Lung (tissue), 12 donors: Measurements from ENCODE around the gene NAB2. TPM values are rescaled to one million over a fixed set of nuclear protein-coding genes. Genes with fewer than 3 reads are reported as not detected.

Experiments
- ATAC-seq: fragments of 200-7000 bp; cut with Tn5 transposase; one replicate; pipeline ENCODE4 v1.9.1; 2020; ENCODE audit warnings: moderate number of reproducible peaks; ENCODE audit not compliant: insufficient read depth, low FRiP score
- DNase-seq, 3 donors: peaks; one replicate each; pipeline ENCODE4 v3.0.0-alpha.2; 2013 to 2017
- H3K27ac ChIP-seq, 2 donors: one replicate each; pipeline ENCODE4 v1.5.1; 2013; ENCODE audit warnings: mild to moderate bottlenecking in 2 of 2, moderate library complexity in 2 of 2, control low read depth in 1 of 2, inconsistent platforms in 1 of 2, low read depth in 1 of 2, low read length in 1 of 2
- H3K27me3 ChIP-seq, 3 donors: one replicate each; pipeline ENCODE4 v1.5.1; 2013; ENCODE audit warnings: low read length in 2 of 3; ENCODE audit not compliant: control insufficient read depth in 3 of 3, insufficient read depth in 3 of 3
- H3K36me3 ChIP-seq, 4 donors: one replicate each; pipeline ENCODE4 v1.5.1; 2013; ENCODE audit warnings: low read length in 4 of 4, mild to moderate bottlenecking in 1 of 4, moderate library complexity in 1 of 4; ENCODE audit not compliant: control insufficient read depth in 4 of 4, insufficient read depth in 4 of 4
- H3K4me1 ChIP-seq, 5 donors: one replicate each; pipeline ENCODE4 v1.5.1; 2013; ENCODE audit warnings: low read length in 5 of 5, mild to moderate bottlenecking in 2 of 5, moderate library complexity in 1 of 5; ENCODE audit not compliant: control insufficient read depth in 5 of 5, insufficient read depth in 5 of 5
- H3K4me3 ChIP-seq: one replicate; pipeline ENCODE4 v1.5.1; 2013; ENCODE audit warnings: mild to moderate bottlenecking, control low read depth, moderate library complexity
- H3K9ac ChIP-seq, 2 donors: one replicate each; pipeline ENCODE4 v1.5.1; 2013; ENCODE audit warnings: low read length in 2 of 2, control low read depth in 1 of 2; ENCODE audit not compliant: insufficient read depth in 1 of 2
- H3K9me3 ChIP-seq, 4 donors: one replicate each; pipeline ENCODE4 v1.5.1; 2013; ENCODE audit warnings: low read length in 3 of 4, mild to moderate bottlenecking in 1 of 4, moderate library complexity in 1 of 4; ENCODE audit not compliant: control insufficient read depth in 4 of 4, insufficient read depth in 3 of 4
- CTCF ChIP-seq: IDR thresholded peaks from 2 replicates; pipeline ENCODE4 v1.5.1; 2012; ENCODE audit warnings: mild to moderate bottlenecking; ENCODE audit errors: control extremely low read depth, extremely low read depth
- WGBS, 2 donors: extraction: QIAGEN DNeasy Blood & Tissue Kit; methylation state at CpG; one replicate each; pipeline ENCODE4 v1.1.7; 2013; 5-methylcytosine and 5-hydroxymethylcytosine counted together
- polyA plus RNA-seq, 2 donors: library from polyadenylated mRNA; stranded (reverse); fragments of 200-250 nt; gene quantifications; one replicate each; pipeline ENCODE4 v1.2.1, GENCODE V29; 2013
- total RNA-seq, 2 donors: library from RNA; depleted of rRNA in 1 of 2; stranded (reverse); fragments of >200 nt in 1 of 2; gene quantifications; one replicate each; pipeline ENCODE4 v1.2.1, GENCODE V29; 2014 to 2021
- donor health status: control.
- donor health status: control.
- donor health status: Bipolar disorder and iron deficiency.
- donor health status: healthy.
- donor health status: DM: yes; HTN: yes; CAD: no.

The NAB2 gene
- total and polyA plus RNA-seq, 4 donors: 16.7 to 51.3 (median 38.9) TPM

- 37 to 65% methylated on average over 10 of the region's 10 CpGs for WGBS, 2 donors
These were observed 41.7 kb upstream of the NAB2 start for GRCh38 chr12:57046947-57047890.

GRCh38 chr12:57047981-57048380 lies 40.9 kb upstream of the NAB2 start:
- no peak overlapping the region for H3K27ac ChIP-seq
- no peaks in the 10 kb centered on the region for H3K27me3 ChIP-seq
- 97 to 100% methylated on average over 1 of the region's 1 CpG for WGBS, 2 donors
- H3K36me3 ChIP-seq: no peaks in the 10 kb centered on the region
- DNase-seq: no peak
- H3K9me3 ChIP-seq: no peaks in the 10 kb centered on the region
- no peaks in the 10 kb centered on the region for H3K4me1 ChIP-seq
- TF ChIP-seq CTCF: no peak
- no peak for ATAC-seq
- no peak overlapping the region for H3K4me3 ChIP-seq
- no peak overlapping the region for H3K9ac ChIP-seq

More at GRCh38 chr12:57046947-57047890, 41.7 kb upstream of the NAB2 start:
- Histone ChIP-seq H3K27ac (no peak overlapping the region), H3K36me3 (no peaks in the 10 kb centered on the region), H3K9ac (no peak overlapping the region), H3K9me3 (no peaks in the 10 kb centered on the region), H3K27me3 (no peaks in the 10 kb centered on the region), H3K4me3 (no peak overlapping the region), H3K4me1 (no peaks in the 10 kb centered on the region)
- no peak for TF ChIP-seq CTCF
- ATAC-seq (no peak), DNase-seq (no peak)

- DNase-seq: no peak
- no peaks in the 10 kb centered on the region for H3K36me3 ChIP-seq
- no peak overlapping the region for H3K9ac ChIP-seq
- WGBS, 2 donors: 74 to 75% methylated on average over 1 of the region's 1 CpG
- no peak overlapping the region for H3K4me3 ChIP-seq
- H3K9me3 ChIP-seq: no peaks in the 10 kb centered on the region
- ATAC-seq: no peak
- no peaks in the 10 kb centered on the region for H3K4me1 ChIP-seq
- TF ChIP-seq CTCF: no peak
- H3K27me3 ChIP-seq: no peaks in the 10 kb centered on the region
- no peak overlapping the region for H3K27ac ChIP-seq
These were observed 40.3 kb upstream of the NAB2 start for GRCh38 chr12:57048423-57049118.
